ENCODE measurements around the gene CLEC11A.

The CLEC11A gene

GRCh38 chr19:50705422-50706019, 17.6 kb upstream of the CLEC11A start:
- DNase-seq (ENCODE audit: low read depth in 3 of 3): peak in 2 of 3 experiments; percentile 11 to 21

DNA sequence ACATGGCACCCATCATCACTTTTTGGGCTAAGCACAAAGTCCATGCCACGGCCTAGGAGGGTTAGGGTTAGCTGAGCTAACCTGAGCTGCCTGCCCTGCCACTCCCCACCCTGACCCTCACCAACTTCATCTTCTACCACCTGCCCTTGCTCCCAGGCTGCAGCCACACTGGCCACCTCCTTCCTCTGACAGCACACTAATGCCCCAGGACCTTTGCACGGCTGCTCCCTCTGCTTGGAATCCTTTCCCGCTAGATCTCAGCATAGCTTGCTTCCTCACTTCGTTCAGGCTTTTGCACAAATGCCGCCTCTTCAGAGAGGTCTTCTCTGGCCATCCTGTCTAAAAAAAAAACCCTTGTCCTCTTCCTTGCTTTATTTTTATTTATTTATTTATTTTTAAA, 16.8 kb upstream of the CLEC11A start:
- no peak for DNase-seq (ENCODE audit: low read depth in 3 of 3)

DNA sequence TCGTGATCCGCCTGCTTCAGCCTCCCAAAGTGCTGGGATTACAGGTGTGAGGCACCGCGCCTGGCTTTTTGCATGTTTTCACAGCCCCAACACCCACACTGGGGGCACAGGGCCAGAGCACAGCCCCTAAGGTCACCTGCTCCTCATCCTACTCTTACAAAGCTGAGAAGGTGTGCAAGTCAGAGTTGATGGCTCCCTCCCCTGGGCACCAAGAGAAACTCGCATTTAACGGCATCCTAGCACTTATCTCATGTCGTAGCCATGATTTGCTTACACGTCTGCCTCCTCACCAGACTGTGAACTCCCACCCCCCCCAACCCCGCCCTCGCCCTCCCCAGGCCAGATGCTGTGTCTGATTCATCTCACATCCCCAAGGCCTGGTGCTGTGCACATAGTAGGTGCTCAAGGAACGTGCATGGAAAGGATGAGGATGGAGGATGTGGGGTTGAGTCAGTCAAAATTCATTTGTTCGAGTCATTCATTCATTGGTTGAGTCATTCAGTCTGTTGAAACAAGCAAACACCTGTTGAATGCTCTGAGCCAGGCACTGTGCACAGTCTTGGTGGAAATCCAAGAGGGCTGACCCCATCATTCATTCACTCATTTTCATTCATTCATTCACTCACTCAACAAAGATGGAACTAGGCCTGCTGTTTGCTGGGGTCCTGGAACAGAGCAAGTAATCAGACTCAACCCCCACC, 14.8 kb upstream of the CLEC11A start:
- DNase-seq (ENCODE audit: low read depth in 3 of 3): no peak

- no peak for DNase-seq (ENCODE audit: low read depth in 3 of 3)
Observed at GRCh38 chr19:50710094-50710493, 13.1 kb upstream of the CLEC11A start.

DNA sequence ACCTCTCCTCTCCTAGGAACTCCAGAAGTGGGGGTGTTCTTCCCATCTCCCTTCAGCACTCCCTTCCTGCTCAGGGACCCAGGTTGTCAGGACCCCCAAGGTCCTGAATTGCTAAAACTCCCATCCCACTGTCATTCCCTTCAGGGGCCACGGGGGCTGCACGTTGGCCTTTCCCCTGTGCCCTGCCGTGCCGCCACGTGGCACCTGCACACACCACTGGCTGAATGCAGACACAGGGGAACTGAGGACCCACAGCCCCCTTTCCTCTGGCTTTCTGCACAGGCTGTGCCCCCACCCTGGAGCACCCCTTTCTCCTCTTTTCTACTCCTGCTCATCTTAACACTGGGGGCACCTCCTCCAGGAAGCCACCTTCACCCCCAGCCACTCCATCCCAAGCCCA, 12.6 kb upstream of the CLEC11A start:
- no peak for DNase-seq (ENCODE audit: low read depth in 3 of 3)

DNA sequence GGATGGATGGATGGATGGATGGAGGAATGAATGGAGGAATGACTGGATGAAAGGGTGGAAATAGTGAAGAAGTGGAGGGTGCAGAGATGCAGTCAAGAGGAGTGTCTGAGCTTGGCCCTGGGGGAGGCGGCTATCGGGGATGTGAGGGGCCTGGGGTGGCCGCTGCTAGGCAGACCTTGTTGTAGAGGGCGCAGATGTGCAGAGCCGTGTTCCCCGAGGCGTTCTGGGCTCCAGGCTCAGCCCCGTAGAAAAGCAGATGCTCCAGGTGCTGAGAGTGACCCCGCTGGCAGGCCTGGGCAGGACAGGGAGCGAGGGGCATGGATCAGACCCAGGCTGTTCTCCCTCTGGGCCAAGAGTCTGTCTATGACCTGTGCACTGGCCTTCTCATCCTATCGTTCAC, 12.0 kb upstream of the CLEC11A start:
- DNase-seq (ENCODE audit: low read depth in 3 of 3): no peak

DNA sequence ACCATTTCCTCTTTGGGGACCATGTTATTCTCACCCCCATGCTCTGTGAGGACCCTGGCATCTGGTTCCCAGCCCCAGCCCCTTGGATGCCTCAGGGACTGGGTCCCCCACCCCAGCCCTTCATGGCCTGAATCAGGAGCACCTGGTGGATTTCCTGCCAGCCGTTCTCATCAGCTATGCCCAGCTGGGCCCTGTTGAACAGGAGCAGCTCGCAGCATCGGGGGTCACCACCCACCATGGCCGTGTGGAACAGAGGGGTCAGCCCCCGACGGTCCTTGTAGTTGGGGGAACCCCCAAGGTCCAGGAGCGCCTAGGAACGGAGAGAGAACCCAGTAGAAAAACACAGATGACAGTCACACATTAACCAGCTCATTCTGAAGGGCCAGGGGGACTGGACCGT, 11.4 kb upstream of the CLEC11A start:
- DNase-seq (ENCODE audit: low read depth in 3 of 3): no peak

GRCh38 chr19:50712833-50713232, 10.3 kb upstream of the CLEC11A start:
- no peak for DNase-seq (ENCODE audit: low read depth in 3 of 3)

GRCh38 chr19:50713556-50714236, 9.5 kb upstream of the CLEC11A start:
- DNase-seq (ENCODE audit: low read depth in 3 of 3): no peak

GRCh38 chr19:50716178-50717025, 6.8 kb upstream of the CLEC11A start:
- no peak for DNase-seq (ENCODE audit: low read depth in 3 of 3)

DNA sequence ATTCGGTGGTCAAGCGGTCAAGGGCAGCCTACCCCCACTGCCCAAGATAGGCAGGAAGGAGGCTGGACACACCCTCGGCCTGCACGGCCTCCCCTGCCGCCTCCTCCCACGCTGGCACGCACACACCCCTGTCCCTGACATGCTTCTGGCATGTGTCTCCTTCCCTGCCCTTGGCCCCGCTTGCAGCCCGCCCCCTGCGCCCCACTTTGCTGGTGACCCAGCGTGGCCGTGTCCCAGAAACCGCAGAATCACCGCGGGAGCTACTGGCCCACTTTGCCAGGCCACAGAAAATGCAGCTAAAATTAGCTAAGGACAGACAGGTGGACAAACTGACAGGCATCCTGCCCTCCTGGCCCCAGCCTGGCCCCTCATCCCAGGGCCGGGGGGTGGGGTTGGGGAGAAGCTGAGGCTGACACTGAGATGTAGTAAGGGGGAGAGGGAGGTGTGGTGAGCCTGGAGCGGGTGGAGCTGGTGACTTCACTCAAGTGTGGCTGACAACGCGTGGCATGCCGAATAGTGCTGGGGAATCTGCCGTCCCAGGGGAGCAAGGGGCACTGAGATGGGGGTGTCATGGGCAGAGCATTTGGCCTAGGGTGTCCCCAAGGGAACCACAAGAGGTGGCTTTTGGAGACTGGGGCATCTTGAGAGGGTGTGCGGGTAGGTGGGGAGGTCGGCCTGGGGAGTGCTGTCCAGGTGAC, 6.0 kb upstream of the CLEC11A start:
- no peak for DNase-seq (ENCODE audit: low read depth in 3 of 3)

- DNase-seq (ENCODE audit: low read depth in 3 of 3): no peak
Observed at GRCh38 chr19:50717891-50718254, 5.3 kb upstream of the CLEC11A start.

DNA sequence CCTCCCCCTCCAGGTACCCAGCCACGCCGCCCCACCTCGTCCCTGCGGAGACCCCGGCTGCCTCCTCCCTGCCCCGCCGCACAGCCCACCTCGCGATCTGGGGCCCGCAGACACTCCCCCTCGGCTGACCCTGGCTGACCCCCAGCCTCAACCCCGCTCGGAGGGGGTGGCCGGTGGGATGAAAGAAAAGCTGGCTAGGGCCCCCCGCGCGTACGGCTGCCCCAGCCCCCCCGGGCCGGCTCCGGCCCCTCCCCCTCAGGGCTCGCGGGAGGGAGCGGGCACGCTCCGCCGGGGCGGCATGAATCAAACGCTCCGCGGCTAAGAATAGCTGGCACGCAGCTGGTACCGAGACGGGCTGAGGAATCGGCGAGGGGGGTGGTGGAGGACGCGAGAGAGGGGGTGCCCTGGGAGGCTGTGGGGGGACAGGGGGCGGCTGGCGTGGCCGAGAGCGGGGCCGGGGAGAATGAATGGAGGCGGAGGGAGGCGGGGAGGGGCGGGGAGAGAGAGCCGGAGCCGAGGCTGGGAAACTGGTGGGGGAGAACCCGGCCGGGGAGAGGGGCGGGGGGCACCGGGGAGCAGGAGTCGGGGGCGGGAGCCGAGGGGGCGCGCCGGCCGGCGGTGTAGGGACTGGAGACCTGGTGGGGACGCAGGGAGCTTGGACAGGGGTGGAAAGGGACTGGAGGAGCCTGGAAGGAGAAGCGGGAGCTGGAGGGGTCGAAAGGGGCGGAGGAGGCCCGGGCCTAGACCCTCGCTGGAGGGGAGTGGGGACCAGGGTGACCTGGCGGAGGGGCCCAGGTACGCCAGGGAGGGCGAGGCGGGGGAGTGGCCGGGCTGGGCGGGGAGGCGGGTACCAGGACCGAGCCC, 4.7 kb upstream of the CLEC11A start:
- DNase-seq (ENCODE audit: low read depth in 3 of 3): no peak

DNA sequence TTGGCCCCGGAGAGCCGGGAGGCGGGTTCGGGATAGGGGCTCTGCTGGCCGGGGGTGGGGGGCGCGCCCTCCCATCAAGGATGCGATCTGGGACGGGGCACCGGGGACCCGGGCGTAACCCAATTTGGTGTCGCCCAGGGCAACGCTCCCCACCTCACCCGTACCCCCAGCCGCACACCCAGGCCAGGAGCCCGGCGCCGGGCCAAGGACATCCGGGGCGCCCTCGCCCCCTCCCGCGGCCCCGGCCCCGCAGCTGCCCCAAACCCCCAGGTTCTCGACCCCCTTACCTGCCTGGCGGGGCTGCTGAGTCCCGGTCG, 4.1 kb upstream of the CLEC11A start:
- DNase-seq (ENCODE audit: low read depth in 3 of 3): no peak

- no peak for DNase-seq (ENCODE audit: low read depth in 3 of 3)
Observed at GRCh38 chr19:50719566-50719965, 3.6 kb upstream of the CLEC11A start, which contains the start of gene SHANK1. TSS of gene SHANK1 (minus strand) at chr19:50719802. CDS start at chr19:50716919, 2,883 bp downstream.

- no peak for DNase-seq (ENCODE audit: low read depth in 3 of 3)
Observed at GRCh38 chr19:50720181-50720920, 2.8 kb upstream of the CLEC11A start.

DNA sequence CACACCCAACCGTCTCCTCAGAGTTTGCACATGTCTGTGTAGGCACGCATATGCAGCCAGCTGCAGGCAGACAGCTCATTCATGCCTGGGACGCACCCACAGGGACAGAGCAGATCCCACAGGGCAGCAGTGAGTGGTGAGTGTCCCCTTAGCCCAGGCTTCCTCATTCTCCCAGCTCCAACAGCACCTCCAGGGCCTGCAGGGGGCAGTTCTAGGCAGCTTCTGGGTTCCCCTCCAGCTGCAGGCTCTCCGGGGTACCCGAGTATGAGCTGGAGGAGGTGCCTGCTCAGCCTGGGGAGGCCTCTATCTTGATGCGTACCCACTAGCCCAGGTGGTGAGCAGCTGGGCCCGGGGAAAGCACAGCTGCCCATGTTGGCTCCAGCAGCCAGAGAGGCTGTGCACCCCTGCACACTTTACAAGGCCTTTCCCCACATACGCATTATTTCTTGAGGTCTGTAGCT, 2.2 kb upstream of the CLEC11A start:
- DNase-seq (ENCODE audit: low read depth in 3 of 3): no peak

- no peak for DNase-seq (ENCODE audit: low read depth in 3 of 3)
Observed at GRCh38 chr19:50721441-50722137, 1.6 kb upstream of the CLEC11A start.
